ENCODE results near the gene MSANTD1.

The MSANTD1 gene

GRCh38 chr4:3205995-3206394, 43.0 kb upstream of the MSANTD1 start:
- TF ChIP-seq, protein P1, sequence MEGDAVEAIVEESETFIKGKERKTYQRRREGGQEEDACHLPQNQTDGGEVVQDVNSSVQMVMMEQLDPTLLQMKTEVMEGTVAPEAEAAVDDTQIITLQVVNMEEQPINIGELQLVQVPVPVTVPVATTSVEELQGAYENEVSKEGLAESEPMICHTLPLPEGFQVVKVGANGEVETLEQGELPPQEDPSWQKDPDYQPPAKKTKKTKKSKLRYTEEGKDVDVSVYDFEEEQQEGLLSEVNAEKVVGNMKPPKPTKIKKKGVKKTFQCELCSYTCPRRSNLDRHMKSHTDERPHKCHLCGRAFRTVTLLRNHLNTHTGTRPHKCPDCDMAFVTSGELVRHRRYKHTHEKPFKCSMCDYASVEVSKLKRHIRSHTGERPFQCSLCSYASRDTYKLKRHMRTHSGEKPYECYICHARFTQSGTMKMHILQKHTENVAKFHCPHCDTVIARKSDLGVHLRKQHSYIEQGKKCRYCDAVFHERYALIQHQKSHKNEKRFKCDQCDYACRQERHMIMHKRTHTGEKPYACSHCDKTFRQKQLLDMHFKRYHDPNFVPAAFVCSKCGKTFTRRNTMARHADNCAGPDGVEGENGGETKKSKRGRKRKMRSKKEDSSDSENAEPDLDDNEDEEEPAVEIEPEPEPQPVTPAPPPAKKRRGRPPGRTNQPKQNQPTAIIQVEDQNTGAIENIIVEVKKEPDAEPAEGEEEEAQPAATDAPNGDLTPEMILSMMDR (IDR thresholded peaks at IDR 0.05), result no peak

DNA sequence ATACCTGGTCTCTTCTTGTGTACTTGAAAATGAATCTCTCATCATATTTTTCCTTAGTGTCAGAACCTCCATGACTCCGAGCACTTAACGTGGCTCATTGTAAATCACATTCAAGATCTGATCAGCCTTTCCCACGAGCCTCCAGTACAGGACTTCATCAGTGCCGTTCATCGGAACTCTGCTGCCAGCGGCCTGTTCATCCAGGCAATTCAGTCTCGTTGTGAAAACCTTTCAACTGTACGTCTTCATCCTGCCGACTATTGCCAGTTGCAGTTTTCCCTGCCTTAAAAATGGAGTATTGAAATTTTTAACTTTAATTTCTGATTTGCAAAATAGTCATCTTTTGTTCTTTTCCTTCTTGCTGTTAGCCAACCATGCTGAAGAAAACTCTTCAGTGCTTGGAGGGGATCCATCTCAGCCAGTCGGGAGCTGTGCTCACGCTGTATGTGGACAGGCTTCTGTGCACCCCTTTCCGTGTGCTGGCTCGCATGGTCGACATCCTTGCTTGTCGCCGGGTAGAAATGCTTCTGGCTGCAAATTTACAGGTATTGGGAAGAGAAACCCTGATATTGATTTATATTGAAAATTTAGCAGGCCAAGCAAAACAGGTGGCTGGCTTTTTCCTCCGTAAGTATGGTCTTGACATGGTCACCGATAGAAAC, 42.4 kb upstream of the MSANTD1 start:
- TF ChIP-seq, protein P1 (IDR thresholded peaks at IDR 0.05), result no peak

- TF ChIP-seq, protein P1 (IDR thresholded peaks at IDR 0.05), result no peak
Observed at GRCh38 chr4:3207531-3208037, 41.4 kb upstream of the MSANTD1 start.

DNA sequence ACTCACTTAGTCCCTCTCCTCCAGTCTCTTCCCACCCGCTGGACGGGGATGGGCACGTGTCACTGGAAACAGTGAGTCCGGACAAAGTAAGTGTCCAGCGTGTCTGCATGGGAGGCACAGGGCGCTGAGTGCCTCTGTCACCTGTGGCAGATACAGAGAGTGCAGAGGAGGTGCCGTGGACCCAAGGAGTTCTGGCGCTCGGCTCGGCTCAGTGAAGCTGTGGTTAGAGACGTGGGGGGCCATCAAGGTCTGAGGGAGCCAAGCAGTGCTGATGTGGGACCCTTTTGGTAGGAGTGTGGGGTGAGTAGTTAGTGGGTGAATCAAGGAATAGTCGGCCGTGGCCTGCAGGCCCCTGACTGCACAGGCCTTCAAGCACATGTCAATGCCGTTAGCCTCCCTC, 40.1 kb upstream of the MSANTD1 start:
- TF ChIP-seq, protein P1 (IDR thresholded peaks at IDR 0.05), result no peak

DNA sequence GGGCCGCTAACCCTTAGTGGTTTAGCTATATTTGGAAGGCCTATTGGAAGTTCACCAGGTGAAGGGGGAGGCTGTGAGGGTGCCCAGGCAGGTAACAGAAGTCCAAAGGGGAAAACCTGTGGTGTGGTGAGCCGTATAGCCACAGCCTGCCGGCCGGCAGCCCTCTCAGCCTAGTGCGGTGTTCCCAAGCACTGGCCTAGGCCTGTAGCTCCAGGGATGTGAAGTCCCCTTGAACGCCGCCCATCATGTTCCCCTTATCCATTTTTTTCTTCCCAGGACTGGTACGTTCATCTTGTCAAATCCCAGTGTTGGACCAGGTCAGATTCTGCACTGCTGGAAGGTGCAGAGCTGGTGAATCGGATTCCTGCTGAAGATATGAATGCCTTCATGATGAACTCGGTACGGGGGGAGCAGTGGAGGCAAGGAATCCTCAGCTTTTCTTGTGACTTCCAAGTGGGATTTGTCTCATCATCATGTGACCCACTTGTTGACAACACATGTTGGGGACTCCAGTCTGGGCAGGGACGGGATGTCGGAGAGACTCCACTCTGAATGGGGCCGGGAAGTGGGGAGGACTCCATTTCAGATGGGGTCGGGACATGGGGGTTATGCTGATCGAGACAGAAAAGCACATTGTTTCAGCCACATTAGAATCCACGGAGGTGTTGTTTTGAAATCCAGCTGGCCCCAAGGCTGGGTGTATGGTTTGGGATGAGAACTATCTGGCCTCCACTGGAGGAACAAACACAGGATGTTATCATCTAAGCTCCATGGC, 39.2 kb upstream of the MSANTD1 start:
- TF ChIP-seq, protein P1 (IDR thresholded peaks at IDR 0.05), result no peak

GRCh38 chr4:3210467-3210866, 38.5 kb upstream of the MSANTD1 start:
- TF ChIP-seq, protein P1 (IDR thresholded peaks at IDR 0.05), result no peak

GRCh38 chr4:3211866-3212265, 37.1 kb upstream of the MSANTD1 start:
- TF ChIP-seq, protein P1 (IDR thresholded peaks at IDR 0.05), result no peak

Measured in LNCAP (cell line).